NCI-H1417 treated with DMSO at 0.1 percent for 48 hours (cell line): Measurements from ENCODE around the gene GRM7.

Experiments used
- DNase-seq: peaks from one replicate; lab custom pipeline; 2025; lab: John Stamatoyannopoulos, UW

Gene GRM7

DNA sequence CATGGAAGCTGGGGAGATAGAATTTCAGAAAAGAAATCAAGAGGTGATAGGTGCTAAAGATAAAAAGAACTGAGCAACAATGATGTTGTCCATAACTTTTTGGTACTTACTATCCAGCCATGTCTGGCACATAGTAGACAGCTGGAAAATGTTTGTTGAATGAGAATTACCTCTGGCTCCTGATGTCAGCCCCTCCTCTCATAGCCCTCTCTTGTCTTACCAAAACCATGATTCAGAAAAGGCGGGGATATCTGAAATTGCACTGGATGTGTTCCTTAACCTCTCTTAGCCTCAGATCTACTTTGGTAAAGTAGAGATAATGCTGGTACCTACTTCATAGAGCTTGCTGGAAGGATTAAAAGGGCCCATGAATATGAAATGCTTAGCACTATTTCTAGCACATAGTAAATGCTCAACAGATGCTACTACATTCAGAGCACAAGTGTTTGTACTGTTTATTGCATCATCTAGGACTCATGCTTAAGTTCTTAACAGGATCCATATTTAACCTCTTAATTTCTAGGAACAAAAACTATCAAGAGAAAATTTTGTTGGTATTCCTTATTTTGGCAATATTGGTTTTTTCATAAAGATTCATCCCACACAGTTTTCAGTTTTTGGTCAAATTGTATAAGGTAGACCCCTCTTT is 859.9 kb downstream of the GRM7 start:
- DNase-seq = no peak

DNA sequence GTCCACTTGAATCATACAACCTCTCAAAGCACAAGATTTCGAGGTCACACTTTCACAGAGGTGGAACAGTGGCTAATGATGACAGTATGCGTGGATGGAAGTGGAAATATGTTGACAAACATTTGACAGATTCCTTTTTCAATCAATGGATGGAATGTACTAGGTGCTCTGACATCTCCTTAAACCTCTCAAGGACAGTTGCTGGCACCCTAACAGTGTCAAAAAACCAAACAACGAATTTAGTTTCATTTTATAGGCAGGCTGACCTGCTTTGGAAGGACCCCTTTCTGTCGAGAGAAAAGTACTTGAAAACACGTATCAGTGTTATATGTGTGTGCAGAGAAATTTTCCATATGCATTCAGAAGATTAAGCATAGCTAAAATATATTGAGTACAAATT is 861.0 kb downstream of the GRM7 start:
- DNase-seq = no peak

DNA sequence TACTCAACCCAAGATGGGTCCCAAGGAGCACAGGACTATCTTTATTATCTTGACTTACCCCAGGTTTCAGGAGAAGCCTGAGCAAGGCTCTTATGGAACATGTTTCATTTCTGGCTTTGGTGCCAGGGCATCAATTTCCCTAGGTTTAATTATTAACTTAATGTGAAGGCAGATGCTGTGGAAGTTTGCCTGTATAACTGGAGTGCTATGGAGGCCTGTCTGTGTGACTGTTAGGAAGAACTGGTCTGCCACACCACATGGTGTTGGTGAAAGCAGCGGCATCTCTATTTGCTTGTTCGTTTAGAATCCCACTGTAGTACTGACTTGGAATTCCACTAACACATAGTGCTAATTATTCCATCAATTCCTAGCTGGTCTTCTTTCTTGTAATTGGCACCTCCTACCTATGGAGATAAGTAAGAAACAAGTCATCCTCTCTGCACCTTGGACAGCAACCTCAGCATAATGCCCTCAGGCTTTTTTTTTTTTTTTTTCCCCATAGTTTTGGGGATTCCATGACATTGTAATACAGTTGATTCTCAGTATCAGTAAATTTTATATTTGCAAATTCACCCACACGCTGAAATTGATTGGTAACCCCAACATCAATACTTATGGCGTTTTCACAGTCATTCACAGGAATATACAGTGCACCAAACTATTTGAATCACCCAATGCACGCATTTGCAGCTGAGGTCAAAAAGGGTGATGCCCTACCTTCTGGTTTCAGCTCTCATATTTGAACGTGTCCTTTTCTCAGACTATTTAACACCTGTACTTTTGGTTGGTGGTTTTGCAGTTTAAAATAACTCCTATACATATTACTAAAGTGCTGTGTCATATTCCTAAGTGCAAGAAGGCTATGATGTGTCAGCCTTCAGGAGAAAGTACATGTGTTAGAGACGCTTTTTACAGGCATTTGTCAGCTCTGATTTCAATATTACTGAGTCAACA is 867.9 kb downstream of the GRM7 start:
- no peak for DNase-seq

DNA sequence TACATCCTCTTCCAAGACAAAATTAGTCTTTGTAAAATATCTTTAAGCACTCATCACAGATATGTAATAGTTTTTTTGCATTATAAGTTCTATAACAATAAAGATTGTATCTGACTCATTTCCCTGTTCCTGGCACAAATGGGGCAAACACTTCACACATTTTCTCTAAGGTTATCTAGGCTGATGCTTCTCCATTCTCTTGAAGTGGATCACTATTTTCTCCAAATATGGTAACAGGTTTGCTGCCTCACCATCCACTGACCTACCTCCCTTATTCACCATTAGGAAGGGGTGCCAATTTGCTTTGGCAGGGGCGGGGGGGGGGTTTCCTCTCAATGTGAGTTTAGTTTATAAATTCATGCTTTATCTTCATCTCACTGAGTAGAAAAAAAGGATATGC is 873.0 kb downstream of the GRM7 start:
- no peak for DNase-seq

DNA sequence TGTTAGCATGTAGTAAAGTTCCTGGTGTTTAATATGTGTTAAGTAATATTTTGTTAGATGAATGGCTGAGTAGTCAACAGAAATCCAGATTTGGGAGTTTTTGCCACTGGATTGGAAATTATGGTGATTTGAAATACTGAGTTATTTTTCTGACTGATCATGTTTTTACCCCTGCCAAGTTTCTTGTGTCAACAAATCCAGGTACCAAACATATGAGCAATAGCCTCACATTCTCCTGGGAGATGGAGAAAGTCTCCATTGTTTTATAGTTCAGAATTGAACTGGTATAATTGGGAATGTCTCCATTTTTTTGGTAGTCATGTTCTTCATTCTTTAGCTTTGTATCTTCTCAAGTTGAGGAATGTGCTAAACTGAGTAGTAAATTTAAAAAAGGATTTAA is 873.5 kb downstream of the GRM7 start:
- DNase-seq = no peak

DNA sequence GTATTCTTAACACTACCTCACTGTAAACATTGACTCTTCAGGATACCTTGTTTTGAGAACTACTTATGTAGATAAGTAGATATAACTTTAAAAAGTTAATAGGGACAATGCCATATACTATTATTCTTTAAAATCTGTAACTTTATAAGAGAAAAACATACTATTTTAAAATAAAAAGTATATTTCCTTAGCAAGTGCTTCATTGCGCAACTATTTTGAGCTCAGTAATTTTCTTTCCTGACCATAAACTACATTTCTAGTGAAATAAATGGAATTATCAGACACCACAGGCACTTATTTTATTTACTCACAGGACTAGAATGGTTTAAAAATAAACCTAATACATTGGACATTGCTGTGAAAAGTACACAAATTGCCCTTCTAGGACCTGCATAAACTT is 876.3 kb downstream of the GRM7 start:
- no peak for DNase-seq

DNA sequence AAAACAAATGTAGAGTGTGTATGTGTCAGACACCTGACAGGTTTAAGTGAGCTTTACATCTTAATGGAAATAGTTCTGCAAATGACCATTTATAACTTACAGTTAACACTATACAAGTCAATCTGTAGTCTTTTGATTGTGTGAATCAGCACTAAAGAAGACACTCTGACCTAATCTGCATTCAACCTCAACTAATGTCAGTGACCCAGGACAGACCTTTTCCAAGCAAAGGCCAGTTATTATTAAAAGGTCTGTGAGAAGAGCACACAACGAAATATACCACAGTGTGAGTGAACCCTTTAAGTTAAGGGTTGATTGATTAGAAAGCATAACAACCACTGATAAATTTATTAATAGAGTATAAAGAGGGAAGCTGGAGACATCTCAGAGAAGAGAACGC is 878.8 kb downstream of the GRM7 start:
- no peak for DNase-seq

DNA sequence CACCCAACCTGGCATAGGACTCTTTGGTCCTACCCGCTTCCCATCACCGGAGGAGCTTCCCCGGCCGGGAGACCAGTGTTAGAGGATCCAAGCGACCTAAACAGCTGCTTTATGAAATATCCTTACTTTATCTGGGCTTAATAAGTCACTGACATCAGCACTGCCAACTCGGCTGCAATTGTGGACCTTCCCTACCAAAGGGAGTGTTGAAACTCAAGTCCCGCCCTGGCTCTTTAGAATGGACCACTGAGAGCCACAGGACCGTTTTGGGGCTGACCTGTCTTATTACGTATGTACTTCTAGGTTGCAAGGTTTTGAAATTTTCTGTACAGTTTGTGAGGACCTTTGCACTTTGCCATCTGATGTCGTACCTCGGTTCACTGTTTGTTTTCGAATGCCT is 879.5 kb downstream of the GRM7 start:
- no peak for DNase-seq

DNA sequence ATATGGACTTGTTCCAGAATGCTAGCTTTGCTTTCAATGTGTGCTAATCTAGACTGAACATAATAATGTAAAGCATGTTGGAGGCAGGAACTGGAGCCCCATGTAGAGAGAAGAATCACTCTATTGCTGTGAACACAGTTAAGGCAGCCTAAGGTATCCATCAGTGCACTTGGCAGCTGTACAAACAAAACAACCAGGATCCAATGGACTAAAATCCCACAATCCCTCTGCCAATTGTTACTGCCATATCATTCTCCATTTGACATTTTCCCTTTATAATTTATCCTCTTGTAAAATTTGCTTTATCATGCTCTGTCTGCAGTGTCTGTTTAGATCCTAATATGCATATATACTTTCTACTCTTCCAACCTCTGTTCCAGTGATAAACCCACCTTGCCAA is 883.9 kb downstream of the GRM7 start:
- no peak for DNase-seq

DNA sequence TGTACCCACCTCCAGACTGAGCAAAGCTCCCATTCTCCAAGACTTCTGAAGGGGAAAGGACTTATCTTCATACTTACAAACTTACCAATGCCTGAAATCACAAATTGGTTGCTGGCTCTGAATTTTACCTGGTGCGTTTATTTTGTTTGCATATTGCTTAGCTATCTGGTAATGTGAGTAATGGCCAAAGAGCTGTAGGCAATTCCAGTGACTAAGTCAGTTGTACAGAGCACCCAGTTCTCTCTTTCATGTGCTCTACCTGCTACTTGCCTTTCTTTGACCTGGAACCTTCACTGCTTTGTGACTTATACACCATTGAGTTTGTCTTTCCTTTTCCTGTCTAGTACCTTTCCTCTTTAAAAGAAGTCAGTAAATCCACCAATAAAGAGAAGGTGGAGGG is 884.8 kb downstream of the GRM7 start:
- DNase-seq = no peak

DNA sequence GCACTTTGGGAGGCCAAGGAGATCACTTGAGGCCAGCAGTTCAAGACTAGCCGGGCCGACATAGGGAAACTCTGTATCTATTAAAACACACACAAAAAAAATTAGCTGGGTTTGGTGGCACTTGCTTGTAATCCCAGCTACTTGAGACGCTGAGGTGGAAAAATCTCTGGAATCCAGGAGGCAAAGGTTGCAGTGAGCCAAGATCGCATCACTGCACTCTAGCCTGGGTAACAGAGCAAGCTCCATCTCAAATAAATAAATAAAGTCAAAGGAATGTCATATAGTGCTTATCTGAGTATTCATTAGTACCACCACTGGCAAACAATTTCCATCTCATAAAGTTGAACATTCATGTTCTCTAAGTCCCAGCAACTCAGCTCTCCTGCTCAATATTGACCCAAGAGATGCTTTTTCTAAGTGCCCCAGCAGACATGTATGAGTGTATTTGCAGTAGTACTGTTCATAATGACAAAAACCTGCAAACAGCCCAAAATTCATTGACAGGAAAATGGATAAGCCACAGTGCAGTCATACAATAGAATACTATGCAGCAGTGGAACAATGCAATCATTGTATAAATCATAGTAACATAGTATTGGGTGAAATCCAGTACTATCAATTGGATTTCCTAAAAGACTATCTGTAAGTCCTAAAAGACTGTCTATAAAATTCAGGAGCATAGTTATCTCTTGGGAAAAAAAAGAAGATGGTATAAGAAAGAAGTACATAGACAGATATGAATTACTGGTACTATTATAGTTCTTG is 889.2 kb downstream of the GRM7 start:
- no peak for DNase-seq

DNA sequence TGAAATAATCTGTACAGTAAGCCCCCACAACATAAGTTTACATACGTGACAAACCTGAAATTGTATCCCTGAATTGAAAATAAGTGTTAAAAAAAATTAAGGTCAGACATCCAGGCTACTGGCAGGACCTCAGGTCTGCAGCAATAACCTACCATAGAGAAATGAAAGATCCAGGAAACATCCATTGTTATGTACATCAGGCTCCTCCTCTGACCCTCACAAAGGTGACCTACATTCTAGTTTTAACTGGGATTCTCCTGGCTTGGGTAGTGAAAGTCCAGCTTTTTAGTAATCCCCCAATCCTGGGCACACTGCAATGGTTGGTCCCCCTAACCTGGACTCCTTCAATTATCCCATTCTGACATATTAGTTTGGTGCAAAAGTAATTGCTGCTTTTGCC is 891.1 kb downstream of the GRM7 start:
- DNase-seq = no peak

DNA sequence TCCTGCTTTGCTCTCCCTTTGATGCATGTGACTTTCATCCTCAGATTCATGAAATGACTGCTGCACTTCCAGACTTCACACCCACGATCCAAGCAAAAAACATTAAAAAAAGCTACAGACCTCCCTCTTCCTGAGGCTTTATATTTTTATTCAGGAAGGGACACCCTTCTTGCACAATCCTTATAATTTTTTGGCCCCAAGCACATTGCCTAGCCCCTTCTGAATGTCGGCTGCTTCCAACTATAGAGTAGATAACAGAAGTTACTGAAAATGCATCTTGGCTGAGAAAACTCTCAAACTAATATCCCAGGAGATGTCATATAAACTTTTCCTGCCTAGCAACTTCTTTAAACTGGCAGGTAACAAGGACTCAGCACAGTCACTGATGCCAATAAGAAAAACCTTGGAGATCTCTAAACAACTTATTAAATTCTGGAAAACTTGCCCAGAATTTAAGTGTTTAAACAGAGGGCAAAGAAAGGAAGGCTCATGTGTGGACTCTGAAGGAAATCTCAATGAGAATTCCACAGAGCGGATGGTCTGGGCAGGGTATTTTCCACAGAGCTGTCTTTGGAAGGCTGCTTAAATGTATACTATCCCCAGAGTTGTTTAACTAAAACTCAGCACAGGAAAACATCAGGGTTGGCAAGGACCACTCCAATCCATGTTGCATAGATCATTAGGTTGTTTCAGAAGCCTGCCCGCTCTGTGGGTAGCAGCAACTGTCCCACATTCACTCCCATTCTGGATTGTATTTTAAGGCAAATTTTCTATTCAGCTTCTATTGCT is 893.9 kb downstream of the GRM7 start:
- DNase-seq = no peak

DNA sequence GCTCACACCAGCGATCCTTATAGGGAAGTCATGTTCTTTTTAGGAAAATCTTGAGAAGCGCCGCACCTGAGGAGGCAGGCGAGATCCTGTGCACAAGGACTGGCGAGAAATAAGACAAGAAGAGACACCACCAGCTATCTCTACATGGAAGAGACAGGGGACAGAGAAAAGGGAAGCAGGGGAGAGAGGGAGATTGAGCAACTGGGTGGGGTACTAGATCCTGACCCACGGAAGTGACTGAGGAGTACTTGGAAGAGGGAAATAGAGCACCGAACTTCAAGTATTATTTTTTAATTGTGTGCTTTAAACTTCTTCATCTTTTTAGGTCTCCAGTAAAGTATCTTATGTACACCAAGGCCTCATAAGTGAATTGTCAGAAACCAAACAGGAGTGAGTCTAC is 898.7 kb downstream of the GRM7 start:
- no peak for DNase-seq

DNA sequence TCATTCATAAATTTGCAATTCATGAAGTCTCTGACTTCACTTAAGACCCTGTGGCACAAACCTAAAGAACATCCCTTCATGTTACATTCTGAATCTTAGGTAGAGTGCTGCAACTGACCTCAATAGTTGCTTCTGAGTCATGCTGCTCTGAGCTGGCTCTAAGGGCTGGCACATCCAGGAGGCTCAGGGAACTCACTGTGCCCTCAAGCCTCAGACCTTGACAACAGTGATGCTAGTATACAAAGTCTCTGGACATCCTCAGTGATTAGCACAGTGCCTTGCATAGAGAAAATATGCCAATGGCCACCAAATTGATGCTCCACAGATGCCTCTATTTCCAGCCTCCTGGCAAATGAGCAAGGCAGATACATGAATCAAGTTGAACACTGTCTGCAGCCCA is 899.8 kb downstream of the GRM7 start:
- no peak for DNase-seq

DNA sequence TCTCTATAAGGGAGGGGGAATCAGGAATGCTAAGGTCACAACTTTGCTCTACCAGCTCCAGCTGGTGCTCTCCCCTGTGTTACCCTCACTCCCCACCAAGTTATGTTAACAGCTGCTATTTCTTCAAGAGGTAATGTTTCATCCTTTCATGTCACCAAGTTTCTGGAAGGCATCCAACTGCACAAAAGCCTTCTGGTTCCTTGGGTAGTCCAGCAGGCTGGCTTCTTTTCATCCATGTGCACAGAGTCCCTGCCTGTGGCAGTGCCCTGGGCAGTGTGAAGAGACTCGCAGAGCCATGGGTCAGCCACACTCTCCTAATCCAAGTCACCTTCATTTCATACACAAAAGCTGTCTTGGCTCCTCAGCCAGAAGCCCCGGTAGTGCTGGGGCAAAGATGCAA is 903.2 kb downstream of the GRM7 start:
- DNase-seq = no peak

DNA sequence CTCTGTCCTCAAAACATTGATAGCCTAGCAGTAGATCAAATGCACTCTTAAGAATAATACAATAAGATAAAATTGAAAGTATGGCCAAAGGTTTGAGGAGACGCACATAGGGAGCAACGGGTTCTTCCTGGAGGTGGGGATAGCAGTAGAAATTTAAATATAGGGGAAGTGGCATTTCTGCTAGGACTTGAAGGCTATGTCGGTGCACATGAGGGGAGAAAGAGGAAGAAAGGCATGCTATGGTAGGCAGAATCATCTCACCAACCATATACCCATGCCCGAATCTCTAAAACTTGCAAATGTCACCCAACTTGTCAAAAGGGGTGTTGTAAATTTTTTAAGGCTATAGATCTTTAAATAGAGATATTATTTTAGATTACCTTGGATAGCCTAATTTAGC is 905.6 kb downstream of the GRM7 start:
- DNase-seq = no peak

DNA sequence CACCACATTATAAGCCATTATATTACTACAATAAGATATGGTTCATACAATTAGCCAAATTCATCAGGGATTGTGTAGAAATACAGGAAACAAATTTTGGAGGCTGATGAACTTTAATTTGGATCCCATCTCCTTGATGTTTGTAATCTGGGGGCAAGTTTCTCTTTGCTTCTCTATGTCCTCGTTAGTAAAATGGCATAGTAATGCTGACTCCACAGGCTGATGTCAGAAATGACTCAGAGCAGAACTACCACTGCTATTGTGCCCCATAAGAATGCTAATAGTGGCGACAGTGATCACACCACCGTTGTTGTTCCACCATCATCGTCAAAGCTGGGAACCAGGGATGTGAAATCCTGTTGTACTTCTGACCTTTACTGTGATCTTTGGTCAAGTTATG is 918.4 kb downstream of the GRM7 start:
- no peak for DNase-seq

DNA sequence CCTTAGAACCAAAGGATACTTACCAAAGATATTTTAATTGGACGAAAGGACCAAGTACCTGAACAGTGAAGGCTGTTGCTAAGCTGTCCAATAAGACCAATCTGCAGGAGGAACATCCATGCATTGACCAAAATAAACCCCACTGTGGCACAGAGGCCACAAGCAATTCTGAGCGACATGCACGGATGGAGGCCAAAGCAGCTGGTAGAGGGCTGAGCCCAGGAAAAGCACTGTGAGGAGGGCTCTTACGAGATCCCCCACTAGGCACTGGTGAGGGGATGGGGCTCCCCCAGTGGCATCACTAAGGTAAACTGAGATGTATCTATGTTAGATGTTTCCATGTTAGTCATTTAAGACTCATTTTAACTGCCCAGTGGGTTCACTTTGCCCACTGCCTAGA is 920.5 kb downstream of the GRM7 start:
- DNase-seq = no peak

DNA sequence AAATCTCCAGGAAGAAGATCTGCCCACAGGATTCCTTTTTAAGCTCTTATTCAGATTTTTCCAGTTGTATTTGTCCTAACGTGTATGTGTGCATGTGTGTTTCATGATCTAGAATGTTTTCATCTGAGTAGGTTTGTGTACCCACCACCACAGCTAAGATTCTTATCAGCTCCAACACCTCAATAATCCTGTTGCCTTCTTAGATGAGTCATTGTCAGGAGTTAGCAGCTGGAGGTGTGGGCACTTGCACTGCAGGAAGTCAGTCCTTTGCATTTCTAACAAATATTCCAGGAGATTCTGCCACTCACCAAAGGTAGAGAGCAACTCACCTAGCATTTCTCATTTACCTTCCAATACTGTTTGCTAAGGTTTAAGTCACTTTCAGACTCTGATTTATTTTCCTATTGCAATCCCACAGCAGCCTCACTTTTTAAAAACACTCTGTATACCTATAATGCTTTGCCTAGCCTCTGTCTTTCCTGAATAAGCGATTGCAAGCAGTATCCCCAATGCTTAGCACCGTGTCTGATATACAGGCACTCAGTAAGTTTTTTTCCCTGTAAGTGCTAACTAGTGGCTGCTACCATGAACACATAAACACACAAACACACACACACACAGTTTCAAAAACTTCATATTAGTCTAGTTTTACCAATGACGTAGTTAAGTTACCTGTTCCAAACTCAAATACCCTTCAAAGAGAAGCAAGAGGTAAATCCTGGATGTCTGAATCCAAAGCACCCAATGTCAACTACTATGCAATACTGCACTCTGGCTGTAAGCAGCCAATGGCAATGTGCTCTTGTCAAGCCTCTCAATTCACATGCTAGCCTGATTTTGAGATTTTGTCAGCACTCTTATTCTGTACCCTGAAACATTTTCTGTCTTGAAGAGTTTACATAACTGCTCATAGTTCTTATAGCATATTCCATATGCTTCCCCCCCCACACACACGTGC is 927.2 kb downstream of the GRM7 start:
- no peak for DNase-seq

DNA sequence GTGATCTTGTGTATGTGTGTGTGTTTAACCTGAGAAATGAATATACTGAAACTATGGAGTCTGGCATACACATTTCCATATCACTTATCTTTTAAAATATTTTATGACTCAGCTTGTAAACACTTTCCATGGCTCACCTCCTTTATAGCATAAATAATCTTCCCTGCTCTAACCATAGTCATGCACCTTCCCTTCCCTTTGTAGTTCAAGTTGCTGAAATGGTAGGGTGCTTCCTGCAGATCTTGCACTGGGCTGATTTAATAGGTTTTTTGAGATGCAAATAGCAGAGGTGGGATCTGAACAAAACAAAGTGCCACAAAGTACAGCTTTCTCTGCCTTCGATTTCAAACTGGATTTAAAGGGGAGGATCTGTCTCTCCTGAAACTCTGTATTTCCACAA is 928.0 kb downstream of the GRM7 start:
- DNase-seq = no peak
